Activated naive CD8-positive, alpha-beta T cell (primary cell): ENCODE measurements around the gene IL10RB.

Experiments used
- H3K27ac Mint-ChIP-seq: one replicate; pipeline ENCODE4 v1.8.0; 2021; ENCODE audit warnings: mixed read lengths
- H3K27me3 Mint-ChIP-seq: one replicate; pipeline ENCODE4 v1.8.0; 2021; ENCODE audit warnings: mixed read lengths
- H3K36me3 Mint-ChIP-seq: one replicate; pipeline ENCODE4 v1.8.0; 2021; ENCODE audit warnings: mixed read lengths
- H3K4me1 Mint-ChIP-seq: one replicate; pipeline ENCODE4 v1.8.0; 2021; ENCODE audit warnings: low read depth, mixed read lengths
- H3K4me3 Mint-ChIP-seq: one replicate; pipeline ENCODE4 v1.8.0; 2021; ENCODE audit warnings: mild to moderate bottlenecking, mixed read lengths
- H3K9me3 Mint-ChIP-seq: one replicate; pipeline ENCODE4 v1.8.0; 2021; ENCODE audit warnings: low read depth, mixed read lengths

Gene IL10RB

DNA sequence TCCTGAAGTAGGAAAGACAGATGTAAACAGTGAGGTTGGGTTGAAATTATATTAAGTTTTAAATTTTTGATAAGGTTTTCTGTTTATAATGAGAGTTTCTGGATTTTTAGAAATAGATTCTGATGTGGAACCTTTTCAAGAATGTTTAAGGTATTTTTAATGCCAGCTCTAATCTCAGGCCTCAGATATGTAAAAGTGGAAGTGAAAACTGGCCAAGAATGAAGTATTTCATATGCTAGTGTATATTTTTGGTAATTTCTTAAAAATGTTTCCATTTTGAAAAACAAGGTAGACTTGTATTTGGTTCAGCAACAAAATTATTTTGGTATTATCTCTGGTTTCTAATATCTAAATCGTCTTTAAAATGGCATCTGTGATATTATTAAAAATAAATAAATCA, 73.0 kb downstream of the IL10RB start:
- H3K27ac Mint-ChIP-seq = peak overlapping the region; percentile 50
- H3K27me3 Mint-ChIP-seq = no peaks in the 10 kb centered on the region
- peaks cover 21% of the 10 kb centered on the region for H3K4me1 Mint-ChIP-seq
- H3K36me3 Mint-ChIP-seq = peaks cover 6% of the 10 kb centered on the region
- H3K9me3 Mint-ChIP-seq = no peaks in the 10 kb centered on the region
- no peak overlapping the region for H3K4me3 Mint-ChIP-seq

DNA sequence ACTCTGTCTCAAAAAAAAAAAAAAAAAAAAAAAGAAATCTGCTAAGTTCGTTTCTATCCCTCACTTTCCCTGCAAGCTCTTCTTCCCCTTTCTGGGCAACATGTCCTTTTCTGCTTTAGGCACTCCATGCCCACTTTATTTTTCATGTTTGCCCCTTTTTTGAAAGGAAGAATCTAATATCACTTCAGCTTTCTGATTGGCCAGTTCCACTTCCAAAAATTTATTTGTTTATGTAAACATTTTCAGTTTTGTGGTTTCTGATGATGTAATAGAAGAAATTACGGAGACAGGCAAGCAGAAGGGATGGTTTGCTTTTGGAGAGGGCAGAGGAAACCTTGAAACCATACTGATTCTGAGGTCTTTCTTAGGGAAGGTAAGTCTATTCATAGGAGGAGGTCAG, 73.8 kb downstream of the IL10RB start:
- Mint-ChIP-seq H3K27ac (peak overlapping the region; percentile 64), H3K9me3 (no peaks in the 10 kb centered on the region), H3K4me3 (no peak overlapping the region), H3K27me3 (no peaks in the 10 kb centered on the region), H3K4me1 (peaks cover 14% of the 10 kb centered on the region), H3K36me3 (peaks cover 6% of the 10 kb centered on the region)

DNA sequence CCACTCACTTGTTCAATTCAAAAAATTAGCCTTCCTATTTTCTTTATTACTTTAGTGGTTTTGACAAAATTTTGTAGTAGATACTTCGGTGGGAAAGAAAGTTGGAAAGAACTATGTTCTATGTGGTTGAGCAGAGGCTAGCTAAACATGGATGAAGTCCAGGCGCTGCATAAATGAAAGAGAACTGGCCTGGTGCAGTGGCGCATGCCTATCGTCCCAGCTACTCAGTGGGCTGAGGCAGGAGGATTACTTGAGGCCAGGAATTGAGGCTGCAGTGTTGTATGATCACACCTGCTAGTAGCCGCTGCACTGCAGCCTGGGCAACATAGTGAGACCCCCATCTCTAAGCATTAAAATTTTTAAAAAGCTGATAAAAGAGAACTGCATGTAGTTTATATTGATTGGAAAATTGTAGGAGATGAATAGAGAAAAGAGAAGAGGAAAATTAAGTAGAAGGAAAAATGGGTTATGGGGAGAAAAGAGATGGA, 79.6 kb downstream of the IL10RB start:
- Mint-ChIP-seq H3K9me3 (no peaks in the 10 kb centered on the region), H3K4me3 (no peak overlapping the region), H3K4me1 (peaks cover 22% of the 10 kb centered on the region), H3K36me3 (peaks cover 8% of the 10 kb centered on the region), H3K27me3 (no peaks in the 10 kb centered on the region), H3K27ac (peak overlapping the region; percentile 56)
